T follicular helper cell (primary cell): ENCODE data around the gene HS6ST1.

Source experiments
- DNase-seq: peaks from one replicate; pipeline ENCODE4 v3.0.0-alpha.2; 2020; ENCODE audit warnings: low read depth

Gene HS6ST1

GRCh38 chr2:128282246-128282975, 36.3 kb downstream of the HS6ST1 start:
- no peak for DNase-seq

GRCh38 chr2:128281852-128282245, 36.8 kb downstream of the HS6ST1 start:
- DNase-seq, result no peak

GRCh38 chr2:128280901-128281321, 37.8 kb downstream of the HS6ST1 start:
- DNase-seq, result no peak

GRCh38 chr2:128280158-128280871, 38.4 kb downstream of the HS6ST1 start:
- no peak for DNase-seq

GRCh38 chr2:128279786-128280157, 38.9 kb downstream of the HS6ST1 start:
- DNase-seq, result no peak

GRCh38 chr2:128279009-128279408, 39.7 kb downstream of the HS6ST1 start:
- DNase-seq, result no peak

- DNase-seq, result no peak
These were observed 40.5 kb downstream of the HS6ST1 start for GRCh38 chr2:128277961-128278681.

GRCh38 chr2:128276878-128277675, 41.6 kb downstream of the HS6ST1 start:
- DNase-seq, result no peak

GRCh38 chr2:128275498-128276045, 43.1 kb downstream of the HS6ST1 start:
- no peak for DNase-seq

GRCh38 chr2:128274218-128274617, 44.5 kb downstream of the HS6ST1 start:
- DNase-seq, result no peak

GRCh38 chr2:128273469-128274081, 45.1 kb downstream of the HS6ST1 start:
- DNase-seq, result no peak

GRCh38 chr2:128272601-128273468, 45.8 kb downstream of the HS6ST1 start:
- DNase-seq, result no peak

GRCh38 chr2:128271911-128272600, 46.6 kb downstream of the HS6ST1 start:
- DNase-seq, result no peak

- DNase-seq, result no peak
These were observed 47.1 kb downstream of the HS6ST1 start for GRCh38 chr2:128271597-128271910.

GRCh38 chr2:128270672-128271596, 47.7 kb downstream of the HS6ST1 start:
- DNase-seq, result no peak

- DNase-seq, result no peak
These were observed 48.5 kb downstream of the HS6ST1 start for GRCh38 chr2:128269990-128270671.

GRCh38 chr2:128269063-128269989, 49.3 kb downstream of the HS6ST1 start:
- no peak for DNase-seq
